Muscle layer of colon (tissue), 2 donors: ENCODE measurements around the gene TPO.
"Not testable (repeated sequence)": the region's sequence is repeated elsewhere in the genome, so short reads cannot be mapped to it uniquely, and the experiment has no call there.

ENCODE experiments used
- H3K27ac ChIP-seq: one replicate; pipeline ENCODE4 v1.7.0; 2013; ENCODE audit warnings: low read depth, mild to moderate bottlenecking, low read length, moderate library complexity
- H3K27me3 ChIP-seq, 2 donors: one replicate each; pipeline ENCODE4 v1.7.0; 2013; ENCODE audit warnings: low read length in 2 of 2, mild to moderate bottlenecking in 2 of 2; ENCODE audit not compliant: insufficient read depth in 2 of 2, control insufficient read depth in 1 of 2
- H3K36me3 ChIP-seq: one replicate; pipeline ENCODE4 v1.7.0; 2013; ENCODE audit warnings: mild to moderate bottlenecking, low read length; ENCODE audit not compliant: insufficient read depth
- H3K4me1 ChIP-seq: one replicate; pipeline ENCODE4 v1.7.0; 2013; ENCODE audit warnings: mild to moderate bottlenecking, low read length; ENCODE audit not compliant: insufficient read depth
- H3K4me3 ChIP-seq, 2 donors: one replicate each; pipeline ENCODE4 v1.7.0; 2013; ENCODE audit warnings: low read length in 2 of 2, low read depth in 1 of 2, mild to moderate bottlenecking in 1 of 2, moderate library complexity in 1 of 2
- H3K9ac ChIP-seq: one replicate; pipeline ENCODE4 v1.7.0; 2013; ENCODE audit warnings: low read length
- H3K9me3 ChIP-seq: one replicate; pipeline ENCODE4 v1.7.0; 2013; ENCODE audit warnings: mild to moderate bottlenecking, low read length
- donor health status: abdominal sarcoma.
- donor health status: Adenocarcinoma of cecum.

Gene TPO

GRCh38 chr2:1387954-1388725 is 25.1 kb upstream of the TPO start:
- not testable (repeated sequence) for H3K36me3 ChIP-seq, H3K4me3 ChIP-seq, H3K4me1 ChIP-seq, H3K27ac ChIP-seq, H3K27me3 ChIP-seq, H3K9me3 ChIP-seq, H3K9ac ChIP-seq

GRCh38 chr2:1390118-1390517 is 23.1 kb upstream of the TPO start:
- not testable (repeated sequence) for H3K27ac ChIP-seq, H3K4me3 ChIP-seq, H3K36me3 ChIP-seq, H3K27me3 ChIP-seq, H3K4me1 ChIP-seq, H3K9me3 ChIP-seq, H3K9ac ChIP-seq

- no peak overlapping the region for H3K9ac ChIP-seq
- H3K36me3 ChIP-seq = no peaks in the 10 kb centered on the region
- no peaks in the 10 kb centered on the region for H3K4me1 ChIP-seq
- H3K27me3 ChIP-seq = no peaks in the 10 kb centered on the region
- H3K4me3 ChIP-seq = no peak overlapping the region
- H3K27ac ChIP-seq = no peak overlapping the region
- H3K9me3 ChIP-seq = no peaks in the 10 kb centered on the region
These were observed 19.9 kb upstream of the TPO start for GRCh38 chr2:1393321-1393720.

GRCh38 chr2:1394709-1395408 is 18.4 kb upstream of the TPO start:
- Histone ChIP-seq H3K4me3 (no peak overlapping the region), H3K27ac (no peak overlapping the region), H3K9me3 (no peaks in the 10 kb centered on the region), H3K9ac (no peak overlapping the region), H3K36me3 (no peaks in the 10 kb centered on the region), H3K4me1 (no peaks in the 10 kb centered on the region), H3K27me3 (no peaks in the 10 kb centered on the region)

GRCh38 chr2:1397350-1397749 is 15.9 kb upstream of the TPO start:
- Histone ChIP-seq H3K4me3 (no peak overlapping the region), H3K4me1 (no peaks in the 10 kb centered on the region), H3K27me3 (no peaks in the 10 kb centered on the region), H3K27ac (no peak overlapping the region), H3K9me3 (no peaks in the 10 kb centered on the region), H3K36me3 (no peaks in the 10 kb centered on the region), H3K9ac (no peak overlapping the region)

GRCh38 chr2:1398191-1398590 is 15.1 kb upstream of the TPO start:
- Histone ChIP-seq H3K9me3 (no peaks in the 10 kb centered on the region), H3K9ac (no peak overlapping the region), H3K27ac (no peak overlapping the region), H3K27me3 (no peaks in the 10 kb centered on the region), H3K4me3 (no peak overlapping the region), H3K4me1 (no peaks in the 10 kb centered on the region), H3K36me3 (no peaks in the 10 kb centered on the region)

GRCh38 chr2:1400943-1401735 is 12.1 kb upstream of the TPO start:
- H3K27ac ChIP-seq = no peak overlapping the region
- no peaks in the 10 kb centered on the region for H3K4me1 ChIP-seq
- no peaks in the 10 kb centered on the region for H3K27me3 ChIP-seq
- no peaks in the 10 kb centered on the region for H3K9me3 ChIP-seq
- H3K36me3 ChIP-seq = no peaks in the 10 kb centered on the region
- H3K4me3 ChIP-seq = no peak overlapping the region
- H3K9ac ChIP-seq = no peak overlapping the region

GRCh38 chr2:1402064-1402463 is 11.2 kb upstream of the TPO start:
- no peak overlapping the region for H3K9ac ChIP-seq
- no peaks in the 10 kb centered on the region for H3K36me3 ChIP-seq
- H3K4me1 ChIP-seq = no peaks in the 10 kb centered on the region
- H3K4me3 ChIP-seq = no peak overlapping the region
- H3K9me3 ChIP-seq = no peaks in the 10 kb centered on the region
- H3K27me3 ChIP-seq = no peaks in the 10 kb centered on the region
- no peak overlapping the region for H3K27ac ChIP-seq

GRCh38 chr2:1403565-1403964 is 9.7 kb upstream of the TPO start:
- H3K27ac ChIP-seq = no peak overlapping the region
- H3K36me3 ChIP-seq = no peaks in the 10 kb centered on the region
- no peaks in the 10 kb centered on the region for H3K9me3 ChIP-seq
- no peaks in the 10 kb centered on the region for H3K27me3 ChIP-seq
- no peak overlapping the region for H3K4me3 ChIP-seq
- H3K4me1 ChIP-seq = no peaks in the 10 kb centered on the region
- no peak overlapping the region for H3K9ac ChIP-seq

GRCh38 chr2:1405124-1405523 is 8.1 kb upstream of the TPO start:
- Histone ChIP-seq H3K9me3 (no peaks in the 10 kb centered on the region), H3K27me3 (no peaks in the 10 kb centered on the region), H3K4me3 (no peak overlapping the region), H3K4me1 (no peaks in the 10 kb centered on the region), H3K27ac (no peak overlapping the region), H3K9ac (no peak overlapping the region), H3K36me3 (no peaks in the 10 kb centered on the region)

GRCh38 chr2:1405967-1406366 is 7.3 kb upstream of the TPO start:
- H3K9me3 ChIP-seq = no peaks in the 10 kb centered on the region
- H3K4me1 ChIP-seq = no peaks in the 10 kb centered on the region
- H3K27me3 ChIP-seq = no peaks in the 10 kb centered on the region
- H3K9ac ChIP-seq = no peak overlapping the region
- no peak overlapping the region for H3K4me3 ChIP-seq
- H3K36me3 ChIP-seq = no peaks in the 10 kb centered on the region
- H3K27ac ChIP-seq = no peak overlapping the region
